ENCODE data around the gene GNS. TPM values are rescaled to one million over a fixed set of nuclear protein-coding genes. Genes with fewer than 3 reads are reported as not detected.

GNS gene
- total and polyA plus RNA-seq, 2 of the 4 experiments (the other 2 are of a cell fraction) = 60.4 to 80.7 TPM

- TF ChIP-seq MAFK (IDR thresholded peaks at IDR 0.05; ENCODE audit: low read depth, low read length) (no peak), USF2 (IDR thresholded peaks at IDR 0.05; ENCODE audit: low read depth, low read length) (no peak), BHLHE40 (IDR thresholded peaks at IDR 0.05; ENCODE audit: low read depth, low read length) (no peak), RCOR1 (IDR thresholded peaks at IDR 0.05; ENCODE audit: insufficient replicate concordance, low read length) (no peak), SMC3 (IDR thresholded peaks at IDR 0.05; ENCODE audit: low read depth, low read length) (no peak), FOS (IDR thresholded peaks at IDR 0.05; ENCODE audit: low read depth, low read length) (no peak), RFX5 (IDR thresholded peaks at IDR 0.05; ENCODE audit: low read depth, low read length) (no peak), NFE2L2 (IDR thresholded peaks at IDR 0.05; ENCODE audit: low read depth, low read length) (no peak), POLR2A (IDR thresholded peaks at IDR 0.05; ENCODE audit: low read depth, low read length) (no peak), RAD21 (IDR thresholded peaks at IDR 0.05; ENCODE audit: low read length) (no peak)
- no peak overlapping the region for H4K5ac ChIP-seq (ENCODE audit: low read depth, low read length)
- no peak overlapping the region for H2AK5ac ChIP-seq (ENCODE audit: low read depth, low read length)
- no peaks in the 10 kb centered on the region; the same call in 1 of the 2 replicates for H3K36me3 ChIP-seq (ENCODE audit: control insufficient read depth, insufficient read depth, low read length)
- in situ Hi-C loops (cut with MboI; ENCODE audit: low sequenced_read_pairs) = loop anchor here (5.0 kb wide), 1 partner anchor 153 kb away; no protein-coding TSS in a partner anchor
- H3K9ac ChIP-seq (ENCODE audit: low read depth, low read length) = no peak overlapping the region
- H4K20me1 ChIP-seq (ENCODE audit: insufficient read depth, low read length) = peaks cover 3% of the 10 kb centered on the region; the same call in 1 of the 2 replicates
- H3K4ac ChIP-seq (ENCODE audit: low read depth, low read length) = no peak overlapping the region
- H3K4me2 ChIP-seq (ENCODE audit: low read depth, low read length) = no peak overlapping the region
- H3K56ac ChIP-seq (ENCODE audit: extremely low read depth, insufficient read depth, low read length) = no peak overlapping the region
- no peak overlapping the region for H2AFZ ChIP-seq (replicated peaks; ENCODE audit: low read length, poor library complexity)
- peaks cover 3% of the 10 kb centered on the region; the same call in 1 of the 2 replicates for H3K9me1 ChIP-seq (ENCODE audit: insufficient read depth, low read length)
- no peak overlapping the region for H2BK120ac ChIP-seq (ENCODE audit: low read depth, low read length)
- H3K9me3 ChIP-seq (ENCODE audit: control insufficient read depth, insufficient read depth, low read length) = no peaks in the 10 kb centered on the region
- CTCF ChIA-PET = interaction anchor here (1.4 kb wide), 1 partner anchor 151 kb away, joined by 4 read pairs; no protein-coding TSS in a partner anchor
- H4K91ac ChIP-seq (ENCODE audit: insufficient read depth, low read depth, low read length) = no peak overlapping the region
- H2AK9ac ChIP-seq (replicated peaks; ENCODE audit: low read depth, low read length, poor library complexity) = no peak overlapping the region
- H2BK15ac ChIP-seq (ENCODE audit: low read depth, low read length) = no peak overlapping the region
- no peak overlapping the region for H3K18ac ChIP-seq (ENCODE audit: low read depth, low read length)
- H3K79me1 ChIP-seq (ENCODE audit: low read depth in 1 of 2, low read length in 2 of 2) = peaks cover 1 to 13% of the 10 kb centered on the region in 2 experiments; a peak in 2 of 4 replicates
- H3K4me1 ChIP-seq (ENCODE audit: control insufficient read depth, insufficient read depth, low read length) = no peaks in the 10 kb centered on the region
- BruUV-seq (replicated peaks) = no TSS peak
- no peak overlapping the region for H3K23ac ChIP-seq (ENCODE audit: low read depth, low read length)
- no peak overlapping the region for H2BK5ac ChIP-seq (ENCODE audit: low read depth, low read length, poor library complexity, severe bottlenecking)
- no peaks in the 10 kb centered on the region for H3K27me3 ChIP-seq (ENCODE audit: control insufficient read depth, insufficient read depth, low read length)
- no peak overlapping the region for H4K8ac ChIP-seq (ENCODE audit: low read depth in 2 of 2, low read length in 2 of 2)
- POLR2A ChIA-PET (ENCODE audit: unreplicated experiment) = no interaction called here
- H2BK20ac ChIP-seq (ENCODE audit: low read depth, low read length) = no peak overlapping the region
- dilution Hi-C loops (cut with HindIII; ENCODE audit: low sequenced_read_pairs, unreplicated experiment) = no loop called here
- no peak overlapping the region for H3K14ac ChIP-seq (replicated peaks; ENCODE audit: low read depth, low read length)
- no peak overlapping the region for H3K27ac ChIP-seq (ENCODE audit: insufficient read depth, low read length)
- no peak for DNase-seq
- no CpG with 5 or more reads among the region's 1 CpG for WGBS, 2 experiments (ENCODE audit: extremely low coverage in 2 of 2, insufficient read length in 1 of 2)
- intact Hi-C loops (cut with micrococcal nuclease) = no loop called here
- H3K4me3 ChIP-seq (ENCODE audit: insufficient read depth, low read depth, low read length) = no peak overlapping the region
- no peak for ATAC-seq (ENCODE audit: low read depth)
These were observed 58.7 kb downstream of the GNS start for GRCh38 chr12:64700532-64700931.

Measured in IMR-90 (cell line).